Subcutaneous adipose tissue (tissue), 4 donors: ENCODE results near the gene GNG11. TPM values are rescaled to one million over a fixed set of nuclear protein-coding genes. Genes with fewer than 3 reads are reported as not detected.

Source experiments
- total RNA-seq, 4 donors: library from RNA; depleted of rRNA; stranded (reverse); fragments of >200 nt; gene quantifications; one replicate each; pipeline ENCODE4 v1.1.0, GENCODE V29; 2016
- TF ChIP-seq, protein P1 (sequence below): fragments of 450-650 bp; IDR thresholded peaks from one replicate; pipeline ENCODE4 v1.5.1; 2016; ENCODE audit warnings: low read depth, mild to moderate bottlenecking, control low read depth, antibody characterized with exemption, moderate library complexity

GNG11 gene
- total RNA-seq, 4 donors from 2014 or later, result 30.8 to 62.4 (median 43.2) TPM

GRCh38 chr7:93883917-93884345 is 37.6 kb upstream of the GNG11 start:
- TF ChIP-seq, protein P1, sequence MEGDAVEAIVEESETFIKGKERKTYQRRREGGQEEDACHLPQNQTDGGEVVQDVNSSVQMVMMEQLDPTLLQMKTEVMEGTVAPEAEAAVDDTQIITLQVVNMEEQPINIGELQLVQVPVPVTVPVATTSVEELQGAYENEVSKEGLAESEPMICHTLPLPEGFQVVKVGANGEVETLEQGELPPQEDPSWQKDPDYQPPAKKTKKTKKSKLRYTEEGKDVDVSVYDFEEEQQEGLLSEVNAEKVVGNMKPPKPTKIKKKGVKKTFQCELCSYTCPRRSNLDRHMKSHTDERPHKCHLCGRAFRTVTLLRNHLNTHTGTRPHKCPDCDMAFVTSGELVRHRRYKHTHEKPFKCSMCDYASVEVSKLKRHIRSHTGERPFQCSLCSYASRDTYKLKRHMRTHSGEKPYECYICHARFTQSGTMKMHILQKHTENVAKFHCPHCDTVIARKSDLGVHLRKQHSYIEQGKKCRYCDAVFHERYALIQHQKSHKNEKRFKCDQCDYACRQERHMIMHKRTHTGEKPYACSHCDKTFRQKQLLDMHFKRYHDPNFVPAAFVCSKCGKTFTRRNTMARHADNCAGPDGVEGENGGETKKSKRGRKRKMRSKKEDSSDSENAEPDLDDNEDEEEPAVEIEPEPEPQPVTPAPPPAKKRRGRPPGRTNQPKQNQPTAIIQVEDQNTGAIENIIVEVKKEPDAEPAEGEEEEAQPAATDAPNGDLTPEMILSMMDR, result no peak

GRCh38 chr7:93884541-93884940 is 37.0 kb upstream of the GNG11 start:
- TF ChIP-seq, protein P1, result no peak

- TF ChIP-seq, protein P1, result no peak
Observed at GRCh38 chr7:93889261-93889660, 32.3 kb upstream of the GNG11 start.

DNA sequence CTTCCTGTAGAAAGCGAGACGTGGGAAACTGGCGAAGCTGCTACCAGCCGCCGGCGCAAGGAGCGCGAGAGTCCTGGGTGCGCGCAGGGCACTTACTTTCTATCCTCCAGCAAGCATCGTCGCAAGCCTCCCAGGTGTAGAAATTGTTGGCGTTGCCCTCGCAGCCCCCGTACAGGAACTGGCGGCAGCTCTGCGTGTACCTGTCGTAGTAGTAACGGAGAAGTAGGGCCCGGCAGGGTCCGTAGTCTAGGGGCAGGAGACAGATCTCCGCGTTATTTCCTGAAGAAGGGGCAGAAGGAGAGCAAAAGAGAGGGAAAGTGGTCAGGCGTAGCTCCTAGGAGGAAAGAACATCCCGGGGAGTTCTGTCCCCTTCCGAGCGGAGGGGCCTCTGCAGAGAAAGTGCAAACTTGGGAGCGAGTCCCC is 31.5 kb upstream of the GNG11 start:
- TF ChIP-seq, protein P1, result no peak

- TF ChIP-seq, protein P1, result no peak
Observed at GRCh38 chr7:93890464-93891068, 31.0 kb upstream of the GNG11 start, which contains the start of gene TFPI2. Gene TFPI2 (minus strand): TSS chr7:93890753. CDS start chr7:93890678, 75 bp downstream.

- TF ChIP-seq, protein P1, result no peak
Observed at GRCh38 chr7:93894426-93894825, 27.1 kb upstream of the GNG11 start.

DNA sequence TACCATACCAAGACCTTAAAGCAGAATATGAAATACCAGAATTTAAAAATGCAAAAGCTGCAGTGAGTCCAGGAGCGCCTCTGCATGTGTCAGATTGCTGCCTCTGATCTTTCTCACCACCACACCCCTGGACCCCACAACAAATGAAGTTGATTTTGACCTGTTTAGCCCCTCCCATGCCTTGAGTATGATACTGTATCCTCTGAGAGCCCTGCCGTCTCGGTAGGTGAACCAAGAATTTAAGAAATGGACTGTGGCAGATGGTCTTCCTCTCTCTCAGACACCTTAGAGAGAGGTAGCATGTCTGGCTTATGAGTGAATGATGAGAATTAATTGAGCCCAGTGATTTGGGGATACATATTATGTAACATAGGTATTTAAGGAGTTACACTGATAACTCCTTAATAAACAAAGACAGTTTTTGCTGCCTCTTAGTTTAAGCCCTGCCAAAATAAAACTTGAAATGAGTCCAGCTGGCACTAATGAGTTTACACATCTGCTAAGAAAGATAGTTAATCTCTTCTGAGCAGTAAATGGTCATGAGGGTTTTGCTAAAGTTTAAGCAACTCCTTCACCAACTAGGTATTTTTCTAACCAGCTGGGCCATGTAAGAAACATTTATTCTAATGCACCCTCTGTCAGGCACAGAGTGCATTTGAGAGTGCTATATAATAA is 26.4 kb upstream of the GNG11 start:
- TF ChIP-seq, protein P1, result no peak
